Measurements from ENCODE around the gene RNF181. TPM values are rescaled to one million over a fixed set of nuclear protein-coding genes. Genes with fewer than 3 reads are reported as not detected.

The RNF181 gene
- total and polyA plus RNA-seq, 3 donors from 2014 or later: 119 to 189 (median 137) TPM

DNA sequence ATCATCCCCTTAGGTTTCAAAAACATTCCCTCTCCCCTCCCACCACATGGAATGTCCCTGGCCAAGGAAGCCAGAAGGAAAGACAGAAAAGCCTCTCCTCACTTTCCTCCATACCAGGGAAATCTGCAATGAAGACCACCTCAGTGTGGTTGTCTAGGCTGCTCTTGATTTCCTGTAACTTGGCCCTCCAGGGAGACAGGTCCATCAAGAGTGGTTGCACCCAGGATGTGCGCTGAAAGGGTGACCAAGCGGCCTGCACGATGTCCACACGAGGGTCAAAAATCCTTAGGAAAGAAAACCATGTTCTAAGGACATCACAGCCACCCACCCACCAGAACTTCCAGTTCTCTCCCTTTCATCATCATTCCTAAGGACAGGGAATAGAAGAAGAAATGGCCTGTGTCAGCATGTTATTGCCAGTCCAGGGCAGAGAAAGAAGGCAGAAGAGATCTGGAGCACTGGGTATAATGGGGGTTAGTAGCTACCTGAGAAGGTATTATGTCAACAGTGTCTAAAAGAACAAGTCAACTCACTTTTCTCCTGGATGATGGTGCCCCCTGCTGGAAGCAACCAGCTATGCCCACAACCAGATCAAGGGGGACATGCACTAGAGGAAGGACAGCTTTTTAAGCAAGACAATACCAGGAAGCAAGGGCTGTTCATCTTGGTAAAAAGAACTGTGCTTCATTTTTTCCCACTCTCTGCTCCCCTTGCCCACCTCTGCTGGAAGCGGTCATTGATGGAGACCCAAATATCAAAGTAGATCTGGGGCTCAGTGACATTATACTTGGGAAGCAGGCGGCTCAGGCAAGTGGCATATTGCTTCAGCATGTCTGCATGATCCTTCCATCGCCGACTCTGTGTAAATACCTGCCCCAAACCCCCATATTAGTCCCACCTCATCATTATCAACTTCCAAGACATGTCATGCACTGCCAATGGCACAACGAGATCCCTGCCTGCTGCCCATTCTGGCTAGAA lies 43.6 kb upstream of the RNF181 start:
- no peaks in the 10 kb centered on the region for H3K4me1 ChIP-seq
- intact Hi-C loops (cut with DNase I; ENCODE audit: low total_unique reads): loop anchor here (5.0 kb wide), 1 partner anchor 120 kb away; no protein-coding TSS in a partner anchor

DNA sequence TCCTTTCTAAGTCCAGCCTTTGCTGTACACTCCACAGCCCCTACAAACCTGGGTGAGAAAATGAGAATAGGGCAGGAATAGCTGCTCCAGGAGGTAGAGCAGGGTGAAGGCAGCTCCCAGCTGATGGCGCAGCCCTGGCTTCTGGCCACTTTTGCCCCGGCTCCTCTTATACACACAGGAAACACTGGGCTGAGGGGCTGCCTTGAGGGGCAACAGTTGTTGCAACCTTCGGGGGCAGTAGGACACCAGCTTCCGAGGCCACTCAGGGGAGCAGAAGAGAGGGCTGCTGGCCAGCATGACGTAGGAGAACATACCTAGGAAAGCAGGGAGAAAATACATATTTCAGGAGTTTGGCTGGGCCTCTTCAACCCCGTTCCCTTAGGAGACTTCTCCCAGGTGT lies 42.4 kb upstream of the RNF181 start:
- Histone ChIP-seq H3K9me3 (no peaks in the 10 kb centered on the region), H3K36me3 (ENCODE audit: low read depth, missing control alignments) (no peaks in the 10 kb centered on the region), H3K27ac (no peak overlapping the region), H3K27me3 (no peaks in the 10 kb centered on the region), H3K4me1 (no peaks in the 10 kb centered on the region), H3K4me3 (no peak overlapping the region)
- intact Hi-C loops (cut with DNase I; ENCODE audit: low total_unique reads): loop anchor here (5.0 kb wide), 1 partner anchor 121 kb away; no protein-coding TSS in a partner anchor
- no peak for DNase-seq
- 74 to 85% methylated on average over 6 of the region's 6 CpGs for WGBS, 2 donors
- no peak for TF ChIP-seq POLR2A (IDR thresholded peaks at IDR 0.05)
- TF ChIP-seq, protein P1, sequence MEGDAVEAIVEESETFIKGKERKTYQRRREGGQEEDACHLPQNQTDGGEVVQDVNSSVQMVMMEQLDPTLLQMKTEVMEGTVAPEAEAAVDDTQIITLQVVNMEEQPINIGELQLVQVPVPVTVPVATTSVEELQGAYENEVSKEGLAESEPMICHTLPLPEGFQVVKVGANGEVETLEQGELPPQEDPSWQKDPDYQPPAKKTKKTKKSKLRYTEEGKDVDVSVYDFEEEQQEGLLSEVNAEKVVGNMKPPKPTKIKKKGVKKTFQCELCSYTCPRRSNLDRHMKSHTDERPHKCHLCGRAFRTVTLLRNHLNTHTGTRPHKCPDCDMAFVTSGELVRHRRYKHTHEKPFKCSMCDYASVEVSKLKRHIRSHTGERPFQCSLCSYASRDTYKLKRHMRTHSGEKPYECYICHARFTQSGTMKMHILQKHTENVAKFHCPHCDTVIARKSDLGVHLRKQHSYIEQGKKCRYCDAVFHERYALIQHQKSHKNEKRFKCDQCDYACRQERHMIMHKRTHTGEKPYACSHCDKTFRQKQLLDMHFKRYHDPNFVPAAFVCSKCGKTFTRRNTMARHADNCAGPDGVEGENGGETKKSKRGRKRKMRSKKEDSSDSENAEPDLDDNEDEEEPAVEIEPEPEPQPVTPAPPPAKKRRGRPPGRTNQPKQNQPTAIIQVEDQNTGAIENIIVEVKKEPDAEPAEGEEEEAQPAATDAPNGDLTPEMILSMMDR (IDR thresholded peaks at IDR 0.05): no peak

More for the DNA sequence above, 43.6 kb upstream of the RNF181 start:
- Histone ChIP-seq H3K27me3 (no peaks in the 10 kb centered on the region), H3K27ac (no peak overlapping the region), H3K9me3 (no peaks in the 10 kb centered on the region), H3K4me3 (no peak overlapping the region), H3K36me3 (ENCODE audit: low read depth, missing control alignments) (no peaks in the 10 kb centered on the region)
- peak; percentile 84 for DNase-seq
- WGBS, 2 donors: 69 to 85% methylated on average over 9 of the region's 9 CpGs
- no peak for TF ChIP-seq POLR2A (IDR thresholded peaks at IDR 0.05)
- TF ChIP-seq, protein P1 (IDR thresholded peaks at IDR 0.05): peak; percentile 89 to 96 (median 92)

DNA sequence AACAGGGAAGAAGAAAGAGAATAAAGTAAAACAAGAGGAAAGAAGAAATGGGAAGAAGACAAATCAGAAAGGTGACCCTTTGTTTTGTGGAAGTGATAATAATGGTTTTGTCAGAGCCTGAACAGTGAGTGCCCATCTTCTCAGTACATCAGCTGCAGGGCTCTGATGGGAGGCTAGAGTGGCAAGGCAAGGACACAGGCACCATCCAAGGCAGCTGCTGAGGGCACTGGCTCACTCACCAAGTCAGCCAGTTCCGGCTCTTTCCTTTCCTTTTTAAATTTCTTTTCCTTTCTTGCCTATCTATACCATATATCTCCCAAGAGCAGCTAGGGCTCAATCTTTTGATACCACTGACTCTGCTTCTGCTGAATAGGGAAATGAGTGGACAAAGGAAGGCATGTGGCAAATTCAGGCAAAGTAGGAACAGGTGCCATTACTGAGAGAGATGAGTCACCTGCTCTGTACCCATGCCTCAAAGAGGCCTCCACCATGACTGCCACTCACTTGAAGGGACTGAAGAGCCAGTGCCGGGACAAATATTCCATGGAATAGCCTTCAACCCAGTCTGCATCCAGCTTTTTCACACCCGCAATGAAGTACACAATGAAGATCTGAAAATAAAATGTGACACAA lies 40.4 kb upstream of the RNF181 start:
- WGBS, 2 donors: 83 to 86% methylated on average over 3 of the region's 3 CpGs
- TF ChIP-seq, protein P1 (IDR thresholded peaks at IDR 0.05): no peak
- no peak for TF ChIP-seq POLR2A (IDR thresholded peaks at IDR 0.05)
- peaks cover 4% of the 10 kb centered on the region for H3K4me1 ChIP-seq
- no peaks in the 10 kb centered on the region for H3K36me3 ChIP-seq (ENCODE audit: low read depth, missing control alignments)
- DNase-seq: no peak
- no peak overlapping the region for H3K27ac ChIP-seq
- no peaks in the 10 kb centered on the region for H3K27me3 ChIP-seq
- no peaks in the 10 kb centered on the region for H3K9me3 ChIP-seq
- no peak overlapping the region for H3K4me3 ChIP-seq
- intact Hi-C loops (cut with DNase I; ENCODE audit: low total_unique reads): loop anchor here (5.0 kb wide), 2 partner anchors 47 to 123 kb away; partner anchors contain the start of gene TMEM150A

DNA sequence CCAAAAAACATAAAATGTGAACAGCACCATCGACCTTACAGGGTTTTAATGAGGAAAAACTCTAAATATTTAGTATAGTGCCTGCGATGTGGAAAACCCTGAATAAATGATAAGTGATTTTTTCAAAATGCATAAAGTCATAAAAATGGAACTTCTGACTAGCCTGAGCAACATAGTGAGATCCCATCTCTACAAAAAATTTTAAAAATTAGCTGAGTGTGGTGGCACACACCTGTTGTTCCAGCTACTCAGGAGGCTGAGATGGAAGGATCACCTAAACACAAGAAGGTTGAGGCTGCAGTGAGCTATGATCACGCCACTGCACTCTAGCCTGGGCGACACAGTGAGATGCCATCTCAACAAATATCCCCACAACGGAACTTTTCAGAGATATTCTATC lies 38.4 kb upstream of the RNF181 start:
- DNase-seq: no peak
- Histone ChIP-seq H3K36me3 (ENCODE audit: low read depth, missing control alignments) (no peaks in the 10 kb centered on the region), H3K27ac (no peak overlapping the region), H3K9me3 (no peaks in the 10 kb centered on the region), H3K27me3 (no peaks in the 10 kb centered on the region), H3K4me1 (peaks cover 12% of the 10 kb centered on the region), H3K4me3 (no peak overlapping the region)
- TF ChIP-seq, protein P1 (IDR thresholded peaks at IDR 0.05): no peak
- no peak for TF ChIP-seq POLR2A (IDR thresholded peaks at IDR 0.05)
- intact Hi-C loops (cut with DNase I; ENCODE audit: low total_unique reads): loop anchor here (5.0 kb wide), 1 partner anchor 45 kb away; the partner anchor contains the start of gene TMEM150A
- WGBS, 2 donors: 90 to 93% methylated on average over 5 of the region's 5 CpGs

Data from testis (tissue), 3 donors.